ENCODE data around the gene NANOS2.
A peak's percentile ranks its signal among the peaks of the same experiment; 100 is the strongest.

The NANOS2 gene

GRCh38 chr19:45922281-45922680 is 7.7 kb upstream of the NANOS2 start:
- Histone ChIP-seq H3K9me2 (ENCODE audit: low read depth, low read length) (no peaks in the 10 kb centered on the region), H3K27ac (ENCODE audit: low read depth, low read length, poor library complexity, severe bottlenecking) (no peak overlapping the region), H2AFZ (ENCODE audit: low read length) (no peak overlapping the region), H3K4me2 (ENCODE audit: low read length) (no peak overlapping the region), H4K20me1 (ENCODE audit: insufficient read depth, low read length) (no peaks in the 10 kb centered on the region), H3K4me1 (ENCODE audit: insufficient read depth, low read length, severe bottlenecking) (no peaks in the 10 kb centered on the region), H3F3A (ENCODE audit: insufficient read depth, low read length) (no peaks in the 10 kb centered on the region), H3K27me3 (ENCODE audit: insufficient read depth, low read length) (0 out of 2 replicates have a peak, but pooled peaks cover 4% of the 10 kb centered on the region), H3K9ac (ENCODE audit: low read length) (no peak overlapping the region), H3K9me3 (ENCODE audit: low read length) (no peaks in the 10 kb centered on the region), H3K79me2 (ENCODE audit: insufficient read depth, low read length) (no peaks in the 10 kb centered on the region), H3K36me3 (ENCODE audit: insufficient read depth, low read length) (no peaks in the 10 kb centered on the region), H3K4me3 (ENCODE audit: low read depth, low read length, poor library complexity, severe bottlenecking) (no peak overlapping the region)
- TF ChIP-seq CTCF (IDR thresholded peaks at IDR 0.05; ENCODE audit: low read length) = peak; percentile 36; the same call in 1 of the 2 replicates
- no peak for TF ChIP-seq EZH2 (IDR thresholded peaks at IDR 0.05; ENCODE audit: borderline replicate concordance, low read length)

GRCh38 chr19:45920458-45920857 is 5.9 kb upstream of the NANOS2 start:
- 0 out of 2 replicates have a peak, but pooled peaks cover 4% of the 10 kb centered on the region for H3K27me3 ChIP-seq (ENCODE audit: insufficient read depth, low read length)
- no peak overlapping the region for H3K4me3 ChIP-seq (ENCODE audit: low read depth, low read length, poor library complexity, severe bottlenecking)
- H3K4me1 ChIP-seq (ENCODE audit: insufficient read depth, low read length, severe bottlenecking) = no peaks in the 10 kb centered on the region
- no peak overlapping the region for H3K9ac ChIP-seq (ENCODE audit: low read length)
- H4K20me1 ChIP-seq (ENCODE audit: insufficient read depth, low read length) = no peaks in the 10 kb centered on the region
- no peaks in the 10 kb centered on the region for H3K36me3 ChIP-seq (ENCODE audit: insufficient read depth, low read length)
- H3K79me2 ChIP-seq (ENCODE audit: insufficient read depth, low read length) = no peaks in the 10 kb centered on the region
- no peaks in the 10 kb centered on the region for H3K9me2 ChIP-seq (ENCODE audit: low read depth, low read length)
- no peaks in the 10 kb centered on the region for H3F3A ChIP-seq (ENCODE audit: insufficient read depth, low read length)
- TF ChIP-seq EZH2 (IDR thresholded peaks at IDR 0.05; ENCODE audit: borderline replicate concordance, low read length) (no peak), CTCF (IDR thresholded peaks at IDR 0.05; ENCODE audit: low read length) (no peak)
- no peak overlapping the region for H2AFZ ChIP-seq (ENCODE audit: low read length)
- no peaks in the 10 kb centered on the region for H3K9me3 ChIP-seq (ENCODE audit: low read length)
- H3K27ac ChIP-seq (ENCODE audit: low read depth, low read length, poor library complexity, severe bottlenecking) = no peak overlapping the region
- no peak overlapping the region for H3K4me2 ChIP-seq (ENCODE audit: low read length)

- H3K79me2 ChIP-seq (ENCODE audit: insufficient read depth, low read length) = no peaks in the 10 kb centered on the region
- 0 out of 2 replicates have a peak, but pooled peaks cover 4% of the 10 kb centered on the region for H3K27me3 ChIP-seq (ENCODE audit: insufficient read depth, low read length)
- no peaks in the 10 kb centered on the region for H3K36me3 ChIP-seq (ENCODE audit: insufficient read depth, low read length)
- H3F3A ChIP-seq (ENCODE audit: insufficient read depth, low read length) = no peaks in the 10 kb centered on the region
- no peaks in the 10 kb centered on the region for H3K4me1 ChIP-seq (ENCODE audit: insufficient read depth, low read length, severe bottlenecking)
- H3K9me3 ChIP-seq (ENCODE audit: low read length) = no peaks in the 10 kb centered on the region
- no peaks in the 10 kb centered on the region for H4K20me1 ChIP-seq (ENCODE audit: insufficient read depth, low read length)
- H3K9ac ChIP-seq (ENCODE audit: low read length) = no peak overlapping the region
- no peak overlapping the region for H2AFZ ChIP-seq (ENCODE audit: low read length)
- no peak for TF ChIP-seq CTCF (IDR thresholded peaks at IDR 0.05; ENCODE audit: low read length)
- TF ChIP-seq EZH2 (IDR thresholded peaks at IDR 0.05; ENCODE audit: borderline replicate concordance, low read length) = no peak
- H3K4me3 ChIP-seq (ENCODE audit: low read depth, low read length, poor library complexity, severe bottlenecking) = no peak overlapping the region
- H3K9me2 ChIP-seq (ENCODE audit: low read depth, low read length) = no peaks in the 10 kb centered on the region
- no peak overlapping the region for H3K27ac ChIP-seq (ENCODE audit: low read depth, low read length, poor library complexity, severe bottlenecking)
- H3K4me2 ChIP-seq (ENCODE audit: low read length) = no peak overlapping the region
These were observed 5.1 kb upstream of the NANOS2 start for GRCh38 chr19:45919678-45920077.

All from OCI-LY1 (cell line).